ENCODE data around the gene ZAP70.
"Not testable (repeated sequence)": the region's sequence is repeated elsewhere in the genome, so short reads cannot be mapped to it uniquely, and the experiment has no call there.

The ZAP70 gene

GRCh38 chr2:97706708-97707345, 6.5 kb upstream of the ZAP70 start:
- DNase-seq: no peak
- TF ChIP-seq POLR2A (IDR thresholded peaks at IDR 0.05; ENCODE audit: low read length) (no peak), GATA1 (IDR thresholded peaks at IDR 0.05; ENCODE audit: low read depth, low read length) (no peak)

GRCh38 chr2:97707362-97708047, 5.9 kb upstream of the ZAP70 start:
- DNase-seq: no peak
- TF ChIP-seq POLR2A (IDR thresholded peaks at IDR 0.05; ENCODE audit: low read length): no peak
- TF ChIP-seq GATA1 (IDR thresholded peaks at IDR 0.05; ENCODE audit: low read depth, low read length): no peak

GRCh38 chr2:97708048-97708380, 5.4 kb upstream of the ZAP70 start:
- no peak for TF ChIP-seq GATA1 (IDR thresholded peaks at IDR 0.05; ENCODE audit: low read depth, low read length)
- TF ChIP-seq POLR2A (IDR thresholded peaks at IDR 0.05; ENCODE audit: low read length): no peak
- DNase-seq: no peak

GRCh38 chr2:97708608-97709007, 4.8 kb upstream of the ZAP70 start:
- TF ChIP-seq POLR2A (IDR thresholded peaks at IDR 0.05; ENCODE audit: low read length) (no peak), GATA1 (IDR thresholded peaks at IDR 0.05; ENCODE audit: low read depth, low read length) (no peak)

GRCh38 chr2:97711394-97711711, 2.0 kb upstream of the ZAP70 start:
- no peak for TF ChIP-seq POLR2A (IDR thresholded peaks at IDR 0.05; ENCODE audit: low read length)

More at GRCh38 chr2:97708608-97709007, 4.8 kb upstream of the ZAP70 start:
- DNase-seq: no peak

GRCh38 chr2:97712175-97712574, 1.2 kb upstream of the ZAP70 start:
- not testable (repeated sequence) for DNase-seq

More at GRCh38 chr2:97711394-97711711, 2.0 kb upstream of the ZAP70 start:
- no peak for DNase-seq

GRCh38 chr2:97712693-97713295, 582 bp upstream of the ZAP70 start:
- DNase-seq: no peak
- TF ChIP-seq GATA1 (IDR thresholded peaks at IDR 0.05; ENCODE audit: low read depth, low read length): no peak
- no peak for TF ChIP-seq POLR2A (IDR thresholded peaks at IDR 0.05; ENCODE audit: low read length)

- TF ChIP-seq GATA1 (IDR thresholded peaks at IDR 0.05; ENCODE audit: low read depth, low read length): no peak
- TF ChIP-seq POLR2A (IDR thresholded peaks at IDR 0.05; ENCODE audit: low read length): no peak
These were observed 941 bp downstream of the ZAP70 start for GRCh38 chr2:97714084-97714949.

GRCh38 chr2:97714950-97715652, 1.7 kb downstream of the ZAP70 start:
- TF ChIP-seq POLR2A (IDR thresholded peaks at IDR 0.05; ENCODE audit: low read length) (no peak), GATA1 (IDR thresholded peaks at IDR 0.05; ENCODE audit: low read depth, low read length) (no peak)
- DNase-seq: no peak

More at GRCh38 chr2:97714084-97714949, 941 bp downstream of the ZAP70 start:
- no peak for DNase-seq

- no peak for TF ChIP-seq GATA1 (IDR thresholded peaks at IDR 0.05; ENCODE audit: low read depth, low read length)
- TF ChIP-seq POLR2A (IDR thresholded peaks at IDR 0.05; ENCODE audit: low read length): no peak
- DNase-seq: no peak
These were observed 2.7 kb downstream of the ZAP70 start for GRCh38 chr2:97715951-97716694.

GRCh38 chr2:97716695-97717612, 3.6 kb downstream of the ZAP70 start:
- DNase-seq: no peak
- TF ChIP-seq POLR2A (IDR thresholded peaks at IDR 0.05; ENCODE audit: low read length) (no peak), GATA1 (IDR thresholded peaks at IDR 0.05; ENCODE audit: low read depth, low read length) (no peak)

GRCh38 chr2:97717613-97717995, 4.2 kb downstream of the ZAP70 start:
- no peak for TF ChIP-seq GATA1 (IDR thresholded peaks at IDR 0.05; ENCODE audit: low read depth, low read length)
- no peak for TF ChIP-seq POLR2A (IDR thresholded peaks at IDR 0.05; ENCODE audit: low read length)

More at GRCh38 chr2:97717613-97717995, 4.2 kb downstream of the ZAP70 start:
- DNase-seq: no peak
